ENCODE measurements around the gene NUDT17. TPM values are rescaled to one million over a fixed set of nuclear protein-coding genes. Genes with fewer than 3 reads are reported as not detected.

NUDT17 gene
- total RNA-seq, 6 experiments from 2014 or later, result 0.51 to 2.2 (median 1.0) TPM

GRCh38 chr1:145885738-145886287 is 40.4 kb downstream of the NUDT17 start, which contains the start of gene ANKRD35:
Gene ANKRD35, minus strand, starts transcription at chr1:145885866. Its CDS starts 108 bp downstream, at chr1:145885758.
- H3K27me3 ChIP-seq, result no peaks in the 10 kb centered on the region
- 1% methylated on average over 10 of the region's 36 CpGs for WGBS (ENCODE audit: insufficient coverage, low coverage, low lambda C conversion rate, missing lambda C conversion rate)
- TF ChIP-seq, protein P1, sequence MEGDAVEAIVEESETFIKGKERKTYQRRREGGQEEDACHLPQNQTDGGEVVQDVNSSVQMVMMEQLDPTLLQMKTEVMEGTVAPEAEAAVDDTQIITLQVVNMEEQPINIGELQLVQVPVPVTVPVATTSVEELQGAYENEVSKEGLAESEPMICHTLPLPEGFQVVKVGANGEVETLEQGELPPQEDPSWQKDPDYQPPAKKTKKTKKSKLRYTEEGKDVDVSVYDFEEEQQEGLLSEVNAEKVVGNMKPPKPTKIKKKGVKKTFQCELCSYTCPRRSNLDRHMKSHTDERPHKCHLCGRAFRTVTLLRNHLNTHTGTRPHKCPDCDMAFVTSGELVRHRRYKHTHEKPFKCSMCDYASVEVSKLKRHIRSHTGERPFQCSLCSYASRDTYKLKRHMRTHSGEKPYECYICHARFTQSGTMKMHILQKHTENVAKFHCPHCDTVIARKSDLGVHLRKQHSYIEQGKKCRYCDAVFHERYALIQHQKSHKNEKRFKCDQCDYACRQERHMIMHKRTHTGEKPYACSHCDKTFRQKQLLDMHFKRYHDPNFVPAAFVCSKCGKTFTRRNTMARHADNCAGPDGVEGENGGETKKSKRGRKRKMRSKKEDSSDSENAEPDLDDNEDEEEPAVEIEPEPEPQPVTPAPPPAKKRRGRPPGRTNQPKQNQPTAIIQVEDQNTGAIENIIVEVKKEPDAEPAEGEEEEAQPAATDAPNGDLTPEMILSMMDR (IDR thresholded peaks at IDR 0.05), result no peak
- no peak for TF ChIP-seq POLR2A (IDR thresholded peaks at IDR 0.05)
- intact Hi-C loops (cut with DNase I), result no loop called here
- no peaks in the 10 kb centered on the region for H3K36me3 ChIP-seq
- peaks cover 0 to 9% (median 0%) of the 10 kb centered on the region in 4 donors for H3K4me1 ChIP-seq
- H3K9me3 ChIP-seq, result no peaks in the 10 kb centered on the region
- peak; percentile 94 to 97 (median 96) for ATAC-seq
- no peak within 1 kb of the TSS for H3K27ac ChIP-seq
- peak; percentile 86 to 87 (median 87) for DNase-seq
- H3K4me3 ChIP-seq, result peak within 1 kb of the TSS; percentile 63 to 66 (median 63)

DNA sequence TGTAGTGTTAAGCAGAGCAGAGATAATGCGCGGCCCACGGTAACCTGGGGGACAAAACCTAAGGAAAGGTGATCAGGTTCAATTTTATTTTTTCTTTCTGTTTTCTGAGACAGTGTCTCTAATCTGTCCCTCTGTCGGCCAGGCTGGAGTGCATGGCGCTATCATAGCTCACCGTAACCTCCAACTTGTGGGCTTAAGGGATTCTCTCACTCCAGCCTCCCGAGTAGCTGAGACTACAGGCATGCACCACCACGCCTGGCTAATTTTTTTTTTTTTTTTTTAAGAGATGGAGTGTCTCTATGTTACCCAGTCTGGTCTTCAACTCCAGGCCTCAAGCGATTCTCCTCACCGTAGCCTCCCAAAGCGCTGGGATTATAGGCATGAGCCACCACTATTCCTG is 41.0 kb downstream of the NUDT17 start:
- H3K27ac ChIP-seq, result no peak overlapping the region
- peak in 3 of 4 donors; percentile 2 to 4 (median 4) for ATAC-seq
- WGBS (ENCODE audit: insufficient coverage, low coverage, low lambda C conversion rate, missing lambda C conversion rate), result 44% methylated on average over 9 of the region's 11 CpGs
- H3K36me3 ChIP-seq, result no peaks in the 10 kb centered on the region
- peaks cover 0 to 9% (median 0%) of the 10 kb centered on the region in 4 donors for H3K4me1 ChIP-seq
- peak overlapping the region; percentile 63 to 66 (median 63) for H3K4me3 ChIP-seq
- no peaks in the 10 kb centered on the region for H3K27me3 ChIP-seq
- TF ChIP-seq, protein P1 (IDR thresholded peaks at IDR 0.05), result peak in 1 of 4 donors; percentile 4
- TF ChIP-seq POLR2A (IDR thresholded peaks at IDR 0.05), result no peak
- no peaks in the 10 kb centered on the region for H3K9me3 ChIP-seq
- intact Hi-C loops (cut with DNase I), result no loop called here
- DNase-seq, result no peak

GRCh38 chr1:145886816-145887215 is 41.4 kb downstream of the NUDT17 start:
- H3K9me3 ChIP-seq, result no peaks in the 10 kb centered on the region
- no peaks in the 10 kb centered on the region for H3K36me3 ChIP-seq
- no peak for DNase-seq
- no peak overlapping the region for H3K4me3 ChIP-seq
- no peaks in the 10 kb centered on the region for H3K27me3 ChIP-seq
- 77% methylated on average over 8 of the region's 8 CpGs for WGBS (ENCODE audit: insufficient coverage, low coverage, low lambda C conversion rate, missing lambda C conversion rate)
- H3K4me1 ChIP-seq, result peaks cover 0 to 9% (median 0%) of the 10 kb centered on the region in 4 donors
- no peak for ATAC-seq
- H3K27ac ChIP-seq, result no peak overlapping the region
- TF ChIP-seq, protein P1 (IDR thresholded peaks at IDR 0.05), result no peak
- no peak for TF ChIP-seq POLR2A (IDR thresholded peaks at IDR 0.05)
- intact Hi-C loops (cut with DNase I), result no loop called here

- no peak overlapping the region for H3K4me3 ChIP-seq
- H3K4me1 ChIP-seq, result peaks cover 0 to 15% (median 3%) of the 10 kb centered on the region in 4 donors
- H3K27me3 ChIP-seq, result no peaks in the 10 kb centered on the region
- no peaks in the 10 kb centered on the region for H3K9me3 ChIP-seq
- TF ChIP-seq, protein P1 (IDR thresholded peaks at IDR 0.05), result no peak
- TF ChIP-seq POLR2A (IDR thresholded peaks at IDR 0.05), result no peak
- no peak overlapping the region for H3K27ac ChIP-seq
- H3K36me3 ChIP-seq, result no peaks in the 10 kb centered on the region
- no peak for DNase-seq
- intact Hi-C loops (cut with DNase I), result no loop called here
- no peak for ATAC-seq
- WGBS (ENCODE audit: insufficient coverage, low coverage, low lambda C conversion rate, missing lambda C conversion rate), result 59% methylated on average over 5 of the region's 5 CpGs
Observed at GRCh38 chr1:145887631-145888030, 42.2 kb downstream of the NUDT17 start.
